A549 (cell line): ENCODE measurements around the gene RAD50.

Source experiments
- CBX2 ChIP-seq: fragments of 200-600 bp; sonication (generic); IDR thresholded peaks from 2 replicates; pipeline ENCODE4 v1.6.1; 2016; ENCODE audit warnings: low read depth, mild to moderate bottlenecking, borderline replicate concordance
- CHD4 ChIP-seq: fragments of 200-600 bp; sonication (generic); IDR thresholded peaks from 2 replicates; pipeline ENCODE4 v1.6.1; 2016; ENCODE audit warnings: antibody characterized with exemption, mild to moderate bottlenecking, borderline replicate concordance
- POLR2A ChIP-seq: IDR thresholded peaks from 2 replicates; pipeline ENCODE4 v1.6.1; 2012; ENCODE audit warnings: mild to moderate bottlenecking, low read length
- TF ChIP-seq, protein P1 (sequence below): fragments of >200 bp; sonication (Bioruptor Twin); formaldehyde crosslinking; IDR thresholded peaks from 3 replicates; pipeline ENCODE4 v1.5.1; 2016
- TF ChIP-seq, protein P2 (sequence below): IDR thresholded peaks from 2 replicates; pipeline ENCODE4 v1.6.1; 2012
- TF ChIP-seq, protein P3 (sequence below): fragments of 200-600 bp; sonication (generic); IDR thresholded peaks from 2 replicates; pipeline ENCODE4 v1.6.1; 2016; ENCODE audit warnings: antibody characterized with exemption, mild to moderate bottlenecking, moderate library complexity

DNA sequence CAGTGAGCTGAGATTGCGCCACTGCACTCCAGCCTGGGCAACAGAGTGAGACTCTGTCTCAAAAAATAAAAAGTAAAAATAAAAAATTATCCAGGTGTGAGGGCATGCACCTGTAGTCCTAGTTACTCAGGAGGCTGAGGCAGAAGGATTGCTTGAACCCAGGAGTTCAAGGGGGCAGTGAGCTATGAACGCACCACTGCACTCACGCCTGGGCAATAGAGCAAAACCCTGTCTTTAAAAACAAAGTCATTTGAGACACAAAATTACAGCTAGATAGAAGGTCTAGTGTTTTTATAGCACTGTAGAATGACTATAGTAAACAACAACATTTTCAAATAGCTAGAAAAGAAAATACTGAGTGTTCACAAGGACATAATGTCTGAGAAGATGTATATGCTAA lies 133.4 kb downstream of the RAD50 start:
- TF ChIP-seq, protein P1, sequence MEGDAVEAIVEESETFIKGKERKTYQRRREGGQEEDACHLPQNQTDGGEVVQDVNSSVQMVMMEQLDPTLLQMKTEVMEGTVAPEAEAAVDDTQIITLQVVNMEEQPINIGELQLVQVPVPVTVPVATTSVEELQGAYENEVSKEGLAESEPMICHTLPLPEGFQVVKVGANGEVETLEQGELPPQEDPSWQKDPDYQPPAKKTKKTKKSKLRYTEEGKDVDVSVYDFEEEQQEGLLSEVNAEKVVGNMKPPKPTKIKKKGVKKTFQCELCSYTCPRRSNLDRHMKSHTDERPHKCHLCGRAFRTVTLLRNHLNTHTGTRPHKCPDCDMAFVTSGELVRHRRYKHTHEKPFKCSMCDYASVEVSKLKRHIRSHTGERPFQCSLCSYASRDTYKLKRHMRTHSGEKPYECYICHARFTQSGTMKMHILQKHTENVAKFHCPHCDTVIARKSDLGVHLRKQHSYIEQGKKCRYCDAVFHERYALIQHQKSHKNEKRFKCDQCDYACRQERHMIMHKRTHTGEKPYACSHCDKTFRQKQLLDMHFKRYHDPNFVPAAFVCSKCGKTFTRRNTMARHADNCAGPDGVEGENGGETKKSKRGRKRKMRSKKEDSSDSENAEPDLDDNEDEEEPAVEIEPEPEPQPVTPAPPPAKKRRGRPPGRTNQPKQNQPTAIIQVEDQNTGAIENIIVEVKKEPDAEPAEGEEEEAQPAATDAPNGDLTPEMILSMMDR = no peak
- TF ChIP-seq, protein P2, sequence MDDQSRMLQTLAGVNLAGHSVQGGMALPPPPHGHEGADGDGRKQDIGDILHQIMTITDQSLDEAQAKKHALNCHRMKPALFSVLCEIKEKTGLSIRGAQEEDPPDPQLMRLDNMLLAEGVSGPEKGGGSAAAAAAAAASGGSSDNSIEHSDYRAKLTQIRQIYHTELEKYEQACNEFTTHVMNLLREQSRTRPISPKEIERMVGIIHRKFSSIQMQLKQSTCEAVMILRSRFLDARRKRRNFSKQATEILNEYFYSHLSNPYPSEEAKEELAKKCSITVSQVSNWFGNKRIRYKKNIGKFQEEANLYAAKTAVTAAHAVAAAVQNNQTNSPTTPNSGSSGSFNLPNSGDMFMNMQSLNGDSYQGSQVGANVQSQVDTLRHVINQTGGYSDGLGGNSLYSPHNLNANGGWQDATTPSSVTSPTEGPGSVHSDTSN = no peak
- no peak for TF ChIP-seq POLR2A
- TF ChIP-seq, protein P3, sequence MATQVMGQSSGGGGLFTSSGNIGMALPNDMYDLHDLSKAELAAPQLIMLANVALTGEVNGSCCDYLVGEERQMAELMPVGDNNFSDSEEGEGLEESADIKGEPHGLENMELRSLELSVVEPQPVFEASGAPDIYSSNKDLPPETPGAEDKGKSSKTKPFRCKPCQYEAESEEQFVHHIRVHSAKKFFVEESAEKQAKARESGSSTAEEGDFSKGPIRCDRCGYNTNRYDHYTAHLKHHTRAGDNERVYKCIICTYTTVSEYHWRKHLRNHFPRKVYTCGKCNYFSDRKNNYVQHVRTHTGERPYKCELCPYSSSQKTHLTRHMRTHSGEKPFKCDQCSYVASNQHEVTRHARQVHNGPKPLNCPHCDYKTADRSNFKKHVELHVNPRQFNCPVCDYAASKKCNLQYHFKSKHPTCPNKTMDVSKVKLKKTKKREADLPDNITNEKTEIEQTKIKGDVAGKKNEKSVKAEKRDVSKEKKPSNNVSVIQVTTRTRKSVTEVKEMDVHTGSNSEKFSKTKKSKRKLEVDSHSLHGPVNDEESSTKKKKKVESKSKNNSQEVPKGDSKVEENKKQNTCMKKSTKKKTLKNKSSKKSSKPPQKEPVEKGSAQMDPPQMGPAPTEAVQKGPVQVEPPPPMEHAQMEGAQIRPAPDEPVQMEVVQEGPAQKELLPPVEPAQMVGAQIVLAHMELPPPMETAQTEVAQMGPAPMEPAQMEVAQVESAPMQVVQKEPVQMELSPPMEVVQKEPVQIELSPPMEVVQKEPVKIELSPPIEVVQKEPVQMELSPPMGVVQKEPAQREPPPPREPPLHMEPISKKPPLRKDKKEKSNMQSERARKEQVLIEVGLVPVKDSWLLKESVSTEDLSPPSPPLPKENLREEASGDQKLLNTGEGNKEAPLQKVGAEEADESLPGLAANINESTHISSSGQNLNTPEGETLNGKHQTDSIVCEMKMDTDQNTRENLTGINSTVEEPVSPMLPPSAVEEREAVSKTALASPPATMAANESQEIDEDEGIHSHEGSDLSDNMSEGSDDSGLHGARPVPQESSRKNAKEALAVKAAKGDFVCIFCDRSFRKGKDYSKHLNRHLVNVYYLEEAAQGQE = no peak
- no peak for TF ChIP-seq CHD4
- no peak for TF ChIP-seq CBX2
